Measurements from ENCODE around the gene CYP2S1. TPM values are rescaled to one million over a fixed set of nuclear protein-coding genes. Genes with fewer than 3 reads are reported as not detected.

CYP2S1 gene
- total RNA-seq, 1 experiment from 2014 or later = 191 TPM

GRCh38 chr19:41154060-41154459 lies 39.0 kb upstream of the CYP2S1 start:
- Mint-ChIP-seq H3K36me3 (peaks cover 23% of the 10 kb centered on the region), H3K4me1 (peaks cover 2% of the 10 kb centered on the region), H3K27me3 (ENCODE audit: low read depth) (no peaks in the 10 kb centered on the region), H3K27ac (no peak overlapping the region), H3K4me3 (no peak overlapping the region), H3K9me3 (peaks cover 20% of the 10 kb centered on the region)
- ATAC-seq = no peak
- POLR2A ChIA-PET = interaction anchor here (1.0 kb wide), 1 partner anchor 88 kb away, joined by 10 read pairs; no protein-coding TSS in a partner anchor
- CTCF ChIA-PET = interaction anchor here (0.7 kb wide), 1 partner anchor 45 kb away, joined by 5 read pairs; no protein-coding TSS in a partner anchor
- DNase-seq (ENCODE audit: low spot score) = no peak
- TF ChIP-seq E2F5 (CRISPR knock-in tag; IDR thresholded peaks at IDR 0.05) (no peak), NR1H2 (CRISPR knock-in tag; IDR thresholded peaks at IDR 0.05) (no peak), KAT7 (CRISPR knock-in tag; IDR thresholded peaks at IDR 0.05; ENCODE audit: borderline replicate concordance) (no peak), OVOL2 (CRISPR knock-in tag; IDR thresholded peaks at IDR 0.05; ENCODE audit: borderline replicate concordance) (no peak), GTF2I (CRISPR knock-in tag; conservative IDR thresholded peaks at IDR 0.05) (no peak), ZNF425 (CRISPR knock-in tag; conservative IDR thresholded peaks at IDR 0.05) (no peak), TEAD4 (CRISPR knock-in tag; IDR thresholded peaks at IDR 0.05) (no peak), ZNF121 (CRISPR knock-in tag; IDR thresholded peaks at IDR 0.05) (no peak), ESRRA (CRISPR knock-in tag; IDR thresholded peaks at IDR 0.05; ENCODE audit: borderline replicate concordance) (no peak), RORB (CRISPR knock-in tag; IDR thresholded peaks at IDR 0.05) (no peak), NR2C2 (CRISPR knock-in tag; IDR thresholded peaks at IDR 0.05) (no peak), CBFB (CRISPR knock-in tag; IDR thresholded peaks at IDR 0.05; ENCODE audit: low read depth) (no peak), ZBTB21 (CRISPR knock-in tag; IDR thresholded peaks at IDR 0.05; ENCODE audit: borderline replicate concordance) (no peak), ZSCAN18 (CRISPR knock-in tag; IDR thresholded peaks at IDR 0.05) (no peak), ZMAT4 (CRISPR knock-in tag; IDR thresholded peaks at IDR 0.05) (no peak), MLX (CRISPR knock-in tag; IDR thresholded peaks at IDR 0.05) (no peak), MXD4 (CRISPR knock-in tag; IDR thresholded peaks at IDR 0.05; ENCODE audit: borderline replicate concordance) (no peak), TEAD1 (CRISPR knock-in tag; IDR thresholded peaks at IDR 0.05) (no peak), PRRX2 (CRISPR knock-in tag; IDR thresholded peaks at IDR 0.05) (no peak), ZNF423 (CRISPR knock-in tag; IDR thresholded peaks at IDR 0.05) (no peak)

- Mint-ChIP-seq H3K4me3 (no peak overlapping the region), H3K27me3 (ENCODE audit: low read depth) (no peaks in the 10 kb centered on the region; the same call in 1 of the 2 replicates), H3K36me3 (peaks cover 23% of the 10 kb centered on the region), H3K4me1 (peaks cover 4% of the 10 kb centered on the region), H3K9me3 (peaks cover 20% of the 10 kb centered on the region), H3K27ac (no peak overlapping the region)
- DNase-seq (ENCODE audit: low spot score) (no peak), ATAC-seq (no peak)
- ChIA-PET POLR2A (no interaction called here), CTCF (no interaction called here)
- TF ChIP-seq PRDM15 (CRISPR knock-in tag; IDR thresholded peaks at IDR 0.05) = no peak
- no peak for TF ChIP-seq MYBL2 (CRISPR knock-in tag; IDR thresholded peaks at IDR 0.05)
- no peak for TF ChIP-seq E2F5 (CRISPR knock-in tag; IDR thresholded peaks at IDR 0.05)
- TF ChIP-seq ZMAT4 (CRISPR knock-in tag; IDR thresholded peaks at IDR 0.05) = no peak
- no peak for TF ChIP-seq PREB (CRISPR knock-in tag; IDR thresholded peaks at IDR 0.05; ENCODE audit: borderline replicate concordance)
- TF ChIP-seq ZNF121 (CRISPR knock-in tag; IDR thresholded peaks at IDR 0.05) = no peak
Measured at GRCh38 chr19:41156207-41156606, 36.8 kb upstream of the CYP2S1 start.
